Activated gamma-delta T cell treated with Interleukin-2 at 50 U/mL for 16 hours (primary cell): ENCODE data around the gene ADAMTSL2.

Source experiments
- DNase-seq: peaks from one replicate; pipeline ENCODE4 v3.0.0-alpha.2; 2020

The ADAMTSL2 gene

DNA sequence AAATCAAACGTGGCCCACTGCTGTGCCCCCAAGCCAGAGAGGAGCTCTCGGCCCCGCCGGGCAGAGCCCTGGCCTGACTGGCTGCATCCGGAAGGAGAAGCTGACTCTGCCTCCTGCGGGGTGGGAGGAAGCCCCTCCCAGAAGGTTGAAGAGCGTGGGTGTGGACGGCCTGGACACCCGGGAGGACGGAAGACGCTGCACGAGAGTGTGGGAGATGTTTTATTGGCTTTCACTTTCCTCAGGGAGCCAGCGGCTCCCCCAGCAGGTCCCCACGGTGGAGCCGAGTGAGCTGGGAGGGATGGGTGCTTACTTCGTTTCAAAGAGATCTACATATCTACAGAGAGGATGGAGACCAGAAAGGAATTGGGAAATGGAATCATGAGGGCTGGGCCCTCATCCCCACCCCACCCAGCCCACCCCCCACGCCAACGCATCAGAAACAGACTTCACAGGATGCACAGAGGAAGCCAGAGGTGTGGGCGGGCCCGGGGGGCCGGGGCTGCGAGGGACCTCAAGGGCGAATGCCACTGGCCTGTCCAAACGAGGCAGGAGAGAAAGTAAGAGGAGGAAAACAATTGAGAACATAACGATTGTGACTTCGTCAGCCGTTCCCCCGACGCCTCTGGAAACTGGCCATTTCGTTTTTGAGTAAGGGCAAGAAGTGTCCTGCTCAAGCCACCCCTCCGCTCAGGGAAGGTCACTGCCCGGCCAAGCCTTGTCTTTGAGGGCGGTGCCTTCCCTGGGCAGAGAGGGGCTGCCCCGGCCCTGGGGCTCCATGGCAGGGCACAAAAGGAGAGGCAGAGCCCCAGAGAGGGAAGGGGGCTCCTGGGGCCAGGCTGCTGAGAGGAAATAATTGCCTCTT is 42.6 kb downstream of the ADAMTSL2 start:
- DNase-seq, result no peak

DNA sequence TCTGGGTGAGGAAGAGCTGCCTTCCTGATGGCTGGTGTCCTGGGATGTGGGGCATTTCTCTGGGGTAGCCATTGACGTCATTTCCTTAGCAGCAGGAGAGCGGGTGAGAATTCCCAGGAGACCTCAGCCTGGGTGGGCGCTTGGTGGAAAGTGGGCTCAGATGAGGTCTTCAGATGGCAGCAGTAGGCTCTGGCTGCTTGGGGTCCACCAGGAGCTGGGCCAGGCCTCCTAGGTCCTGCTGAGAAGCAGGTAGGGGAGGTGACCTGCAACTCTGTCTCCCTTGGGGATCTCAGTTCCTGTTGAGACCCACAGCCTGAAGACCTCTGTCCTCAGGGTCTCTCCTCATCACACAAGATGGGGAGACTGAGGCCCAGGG is 43.2 kb downstream of the ADAMTSL2 start:
- no peak for DNase-seq

DNA sequence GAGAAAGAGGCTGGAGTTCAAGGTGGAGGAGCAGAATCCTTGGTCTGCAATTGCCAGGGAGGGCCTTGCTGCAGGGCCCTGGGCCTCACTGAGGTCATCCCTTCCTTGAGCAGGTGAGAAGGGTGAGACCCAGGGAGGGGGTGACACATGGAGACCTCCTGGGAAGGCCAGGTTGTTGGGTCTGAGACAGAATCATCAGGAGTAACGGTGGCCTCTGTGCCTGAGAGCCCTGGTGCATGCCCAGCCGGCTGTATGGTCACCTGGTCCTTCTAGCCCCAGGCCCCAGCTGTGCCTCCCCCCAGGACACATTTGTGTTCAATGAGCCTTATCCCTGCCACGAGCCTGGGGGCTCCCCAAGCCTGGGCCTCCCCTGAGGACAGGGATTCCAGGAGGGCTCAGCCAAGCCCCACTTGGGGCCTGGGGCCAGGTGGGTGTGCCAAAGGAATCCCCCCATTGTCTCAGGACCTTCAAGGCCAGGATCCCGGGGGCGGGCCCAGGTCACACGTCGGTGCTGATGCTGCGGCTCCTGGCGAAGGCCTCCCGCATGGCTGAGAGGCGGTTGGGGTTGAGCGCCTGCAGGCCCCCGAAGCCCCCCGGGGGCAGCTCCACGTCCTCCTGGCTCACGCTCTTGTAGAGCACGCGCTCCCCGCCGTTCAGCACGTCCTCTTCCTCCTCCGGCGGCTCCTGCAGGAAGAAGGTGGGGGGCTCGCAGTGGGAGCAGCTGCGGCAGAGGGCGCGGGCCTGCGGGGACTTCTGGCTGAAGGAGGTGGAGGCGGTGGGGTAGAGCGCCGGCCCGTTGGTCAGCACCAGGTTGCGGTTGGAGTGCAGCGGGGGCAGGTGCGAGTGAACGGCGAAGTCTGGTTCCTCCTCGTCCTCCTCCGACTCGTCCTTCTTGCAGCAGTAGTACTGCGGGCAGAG is 44.3 kb downstream of the ADAMTSL2 start:
- no peak for DNase-seq

- DNase-seq, result no peak
Observed at GRCh38 chr9:133579601-133580418, 45.3 kb downstream of the ADAMTSL2 start.

- no peak for DNase-seq
Observed at GRCh38 chr9:133580419-133580738, 45.9 kb downstream of the ADAMTSL2 start.

- no peak for DNase-seq
Observed at GRCh38 chr9:133581011-133581410, 46.5 kb downstream of the ADAMTSL2 start.

DNA sequence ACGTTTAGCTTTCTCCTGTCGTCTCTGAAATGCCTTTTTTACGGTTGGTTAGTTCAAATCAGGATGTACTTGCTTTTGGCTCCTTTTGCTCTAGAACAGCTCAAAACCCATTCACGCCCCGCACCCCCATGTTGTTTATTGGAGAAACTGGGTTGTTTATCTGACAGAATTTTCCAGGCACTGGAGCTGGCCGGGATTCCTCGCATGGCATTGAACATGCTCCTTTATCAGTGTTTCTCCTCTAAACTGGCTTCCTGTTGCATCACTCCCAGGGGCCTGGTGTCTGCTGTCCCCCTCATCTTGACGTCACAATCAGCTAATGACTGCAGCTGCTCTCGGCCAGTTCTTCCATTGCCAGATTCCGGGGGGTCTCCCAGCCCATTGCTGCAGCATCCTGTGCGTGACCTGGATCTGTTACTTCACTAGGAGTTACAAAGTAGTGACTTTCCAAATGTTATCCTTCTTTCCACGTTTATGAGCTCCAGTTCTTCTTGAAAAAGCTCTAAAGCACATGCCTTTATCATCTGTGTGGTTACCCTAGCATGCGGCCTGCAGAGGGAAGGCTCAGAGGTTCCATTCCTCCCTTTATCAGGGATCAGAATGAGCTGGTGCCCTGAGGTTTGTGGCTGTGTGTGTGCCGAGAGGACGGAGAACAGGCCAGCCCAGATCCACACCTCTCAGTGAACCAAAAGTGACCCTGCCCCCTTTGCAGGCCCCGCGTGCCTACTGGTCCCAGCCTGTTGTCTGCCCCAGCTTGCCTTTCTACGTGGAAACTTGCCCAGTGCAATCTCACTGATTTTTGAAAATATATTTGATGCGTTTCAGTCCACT is 47.2 kb downstream of the ADAMTSL2 start:
- no peak for DNase-seq

DNA sequence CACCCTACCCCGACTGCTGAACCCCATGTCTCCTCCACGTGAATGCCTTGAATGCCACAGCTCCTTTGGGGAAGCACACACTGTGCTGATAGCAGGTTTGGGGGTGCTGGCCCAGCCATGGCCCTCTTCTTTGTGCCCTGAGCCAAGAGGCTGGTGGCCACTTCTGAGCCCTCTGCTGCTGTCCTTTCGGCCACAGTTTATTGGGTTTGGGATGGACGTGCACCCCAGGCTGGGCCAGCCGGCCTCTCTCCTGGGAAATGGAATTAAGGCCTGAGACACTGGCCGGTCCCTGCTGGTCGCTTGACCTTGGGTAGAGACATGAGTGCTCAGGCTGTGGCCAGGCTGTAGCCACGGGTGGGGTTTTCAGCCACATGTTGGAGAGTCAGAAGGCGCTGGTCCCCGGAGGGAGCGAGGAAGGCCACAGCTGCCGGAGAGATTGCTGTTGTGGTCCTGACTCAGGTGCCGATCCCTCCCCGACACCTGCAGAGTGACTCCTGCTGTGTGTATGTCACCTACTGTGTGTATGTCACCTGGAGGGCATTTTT is 48.1 kb downstream of the ADAMTSL2 start:
- no peak for DNase-seq

- DNase-seq, result no peak
Observed at GRCh38 chr9:133583111-133583510, 48.6 kb downstream of the ADAMTSL2 start.

- DNase-seq, result no peak
Observed at GRCh38 chr9:133583586-133583985, 49.1 kb downstream of the ADAMTSL2 start.

DNA sequence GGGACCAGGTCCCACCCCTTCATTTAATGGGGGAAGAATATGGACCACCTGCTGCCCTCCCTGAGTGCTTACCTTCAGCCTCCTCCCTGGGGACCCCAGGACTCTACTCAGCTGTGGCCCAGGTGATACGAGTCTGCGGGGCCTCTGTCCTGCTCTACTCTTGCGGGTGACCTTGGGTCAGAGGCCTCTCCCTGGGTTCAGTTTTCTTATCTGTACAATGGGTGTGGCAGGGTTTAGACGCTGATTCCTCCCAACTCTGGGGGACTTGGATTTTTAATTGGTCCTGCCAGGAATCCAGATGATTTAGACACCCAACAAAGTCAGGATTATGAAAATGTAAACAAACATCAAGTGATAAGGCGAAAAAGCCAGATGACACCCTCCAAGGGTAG is 49.7 kb downstream of the ADAMTSL2 start:
- DNase-seq, result no peak

GRCh38 chr9:133584559-133585476 is 50.3 kb downstream of the ADAMTSL2 start:
- no peak for DNase-seq

DNA sequence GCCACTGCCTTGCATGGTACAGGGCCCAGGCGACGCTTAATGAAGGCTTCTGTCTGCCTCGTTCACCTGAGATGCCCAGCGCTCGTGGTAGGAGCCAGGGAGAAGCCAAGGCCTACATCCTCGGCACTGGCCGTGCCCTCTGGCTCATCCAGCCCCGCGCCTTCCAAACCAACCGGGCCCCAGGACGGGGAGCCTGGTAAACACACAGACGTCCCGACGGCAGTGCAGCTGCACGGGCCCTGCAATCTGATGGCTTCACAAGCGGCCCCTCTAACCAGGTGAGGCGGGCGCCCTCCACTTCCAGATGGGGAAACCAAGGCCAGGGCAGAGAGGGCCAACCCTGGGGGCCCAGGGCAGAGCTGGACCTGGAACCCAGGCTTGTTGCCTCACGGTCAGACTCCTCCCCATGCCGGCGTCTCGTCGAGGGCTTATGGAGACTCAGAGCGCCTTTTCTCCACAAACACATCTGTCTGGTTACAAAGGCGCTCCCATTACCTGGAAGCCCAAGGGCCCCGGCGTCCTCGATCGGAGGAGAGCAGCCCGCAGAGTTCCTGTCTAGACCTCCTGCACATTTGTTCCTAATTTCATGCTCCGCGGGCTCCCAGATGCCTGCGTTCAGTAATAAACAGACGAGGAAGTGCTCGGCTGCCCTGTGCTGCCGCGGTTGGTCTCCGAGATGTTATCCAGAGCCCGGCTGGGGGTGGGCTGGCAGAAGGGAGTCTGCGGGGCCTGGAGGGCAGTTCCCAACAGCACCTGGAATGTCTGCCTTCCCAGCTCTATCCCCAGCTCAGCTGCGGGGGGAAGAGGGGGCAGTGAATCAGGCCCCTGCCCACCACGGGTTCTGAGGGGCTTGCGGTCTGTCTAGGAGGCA is 51.2 kb downstream of the ADAMTSL2 start:
- no peak for DNase-seq

- DNase-seq, result no peak
Observed at GRCh38 chr9:133587051-133587450, 52.5 kb downstream of the ADAMTSL2 start.

DNA sequence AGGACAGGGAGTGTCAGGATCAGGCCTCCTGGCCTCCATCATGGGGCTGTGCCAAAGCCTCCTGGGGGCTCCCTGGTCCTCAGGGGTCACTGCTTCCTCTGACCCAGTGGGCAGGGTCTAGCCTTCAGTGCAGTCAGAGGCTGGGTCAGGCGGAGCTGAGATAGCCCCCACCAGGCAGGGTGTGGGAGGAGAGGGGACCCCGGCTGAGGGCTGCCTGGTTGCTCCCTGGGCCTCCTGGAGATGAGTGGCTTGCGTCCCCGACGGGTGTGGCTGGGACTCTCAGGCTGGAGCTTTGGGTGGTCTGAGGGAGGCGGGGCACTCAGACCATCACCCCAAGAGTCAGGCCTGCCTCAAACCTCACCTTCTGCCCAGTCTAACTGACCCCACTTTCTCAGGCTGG is 53.0 kb downstream of the ADAMTSL2 start:
- no peak for DNase-seq

GRCh38 chr9:133589454-133590227 is 55.1 kb downstream of the ADAMTSL2 start:
- peak; percentile 22 for DNase-seq

GRCh38 chr9:133590231-133590855 is 55.8 kb downstream of the ADAMTSL2 start:
- DNase-seq, result no peak

- no peak for DNase-seq
Observed at GRCh38 chr9:133591116-133591910, 56.8 kb downstream of the ADAMTSL2 start.
